GM12878 (cell line): Measurements from ENCODE around the gene TAPT1. TPM values are rescaled to one million over a fixed set of nuclear protein-coding genes. Genes with fewer than 3 reads are reported as not detected.

ENCODE experiments used
- ATAC-seq: fragments of 200-7000 bp; cut with Tn5 transposase; 3 replicates; pipeline ENCODE4 v1.9.1; 2020; ENCODE audit warnings: mild to moderate bottlenecking, moderate library complexity
- Bru-seq: library from RNA; stranded (reverse); fragments of 400-500 nt; gene quantifications from one replicate; lab custom pipeline; 2021; lab: Mats Ljungman, UMichigan
- BruChase-seq, 2 experiments: library from RNA; stranded (reverse); fragments of 400-500 nt; gene quantifications; one replicate each; lab custom pipeline; 2021; lab: Mats Ljungman, UMichigan
- BruUV-seq: library from RNA; stranded (reverse); fragments of 400-500 nt; replicated peaks from 2 replicates; lab custom pipeline; 2021; lab: Mats Ljungman, UMichigan
- CTCF ChIA-PET: fragments of 300-600 bp; sonication (Branson Sonifier 250); formaldehyde crosslinking; extraction: SDS; loops from one replicate; lab custom pipeline; 2021; ENCODE audit warnings: inconsistent platforms; lab: Yijun Ruan, JAX
- POLR2A ChIA-PET: fragments of 350-600 bp; formaldehyde crosslinking; extraction: SDS; loops from one replicate; lab custom pipeline; 2021; ENCODE audit warnings: inconsistent platforms; lab: Charles Lee
- RAD21 ChIA-PET: fragments of 300-600 bp; sonication (Branson Sonifier 250); formaldehyde crosslinking; loops from one replicate; lab custom pipeline; 2023; ENCODE audit warnings: antibody characterized with exemption; ENCODE audit not compliant: unreplicated experiment; lab: Charles Lee
- SMC1A ChIA-PET: fragments of 300-600 bp; sonication (Branson Sonifier 250); formaldehyde crosslinking; loops from one replicate; lab custom pipeline; 2023; ENCODE audit not compliant: unreplicated experiment, uncharacterized antibody; lab: Charles Lee
- DNase-seq: peaks from one replicate; pipeline ENCODE4 v3.0.0-alpha.2; 2011; ENCODE audit warnings: low read depth, low spot score
- FAIRE-seq: peaks from 3 replicates; lab custom pipeline; 2011; peaks lifted over from hg19 to GRCh38; lab: Jason Lieb, UNC
- H2AFZ ChIP-seq: 2 replicates; pipeline ENCODE4 v1.6.0; 2011; ENCODE audit warnings: low read depth, low read length, control low read depth; ENCODE audit not compliant: control insufficient read depth
- H3K27ac ChIP-seq: 2 replicates; pipeline ENCODE4 v1.5.1; 2011; ENCODE audit warnings: control low read depth; ENCODE audit not compliant: control insufficient read depth, insufficient read depth
- H3K27me3 ChIP-seq, 2 experiments: replicated peaks in 1 of 2; 2 replicates each; pipeline versions ENCODE4 v1.6.0 to v1.6.1; 2011; ENCODE audit warnings: low read length in 1 of 2; ENCODE audit not compliant: control insufficient read depth in 2 of 2, insufficient read depth in 2 of 2
- H3K36me3 ChIP-seq, 2 experiments: 2 replicates each; pipeline ENCODE4 v1.5.1; 2011; ENCODE audit warnings: low read length in 1 of 2; ENCODE audit not compliant: control insufficient read depth in 2 of 2, insufficient read depth in 2 of 2
- H3K4me1 ChIP-seq: 2 replicates; pipeline ENCODE4 v1.6.1; 2011; ENCODE audit warnings: mild to moderate bottlenecking, low read length, moderate library complexity, mixed read lengths; ENCODE audit not compliant: control insufficient read depth, insufficient read depth
- H3K4me2 ChIP-seq: 2 replicates; pipeline ENCODE4 v1.6.0; 2011; ENCODE audit warnings: control low read depth; ENCODE audit not compliant: control insufficient read depth, insufficient read depth
- H3K4me3 ChIP-seq: fragments of 200-600 bp; sonication (generic); 2 replicates; pipeline ENCODE4 v1.5.1; 2016
- H3K79me2 ChIP-seq: 2 replicates; pipeline ENCODE4 v1.6.0; 2011; ENCODE audit warnings: low read length; ENCODE audit not compliant: control insufficient read depth, insufficient read depth
- H3K9ac ChIP-seq: 2 replicates; pipeline ENCODE4 v1.8.0; 2011; ENCODE audit warnings: low read length, control low read depth, mixed read lengths; ENCODE audit not compliant: control insufficient read depth, insufficient read depth
- H3K9me3 ChIP-seq: replicated peaks from 3 replicates; pipeline ENCODE4 v1.5.1; 2011; ENCODE audit warnings: mild to moderate bottlenecking, low read length; ENCODE audit not compliant: control insufficient read depth, insufficient read depth
- H4K20me1 ChIP-seq: 2 replicates; pipeline ENCODE4 v1.6.0; 2011; ENCODE audit not compliant: control insufficient read depth, insufficient read depth
- BACH1 ChIP-seq: fragments of 450-650 bp; IDR thresholded peaks from 2 replicates; pipeline ENCODE4 v1.6.1; 2017; ENCODE audit warnings: mild to moderate bottlenecking, borderline replicate concordance
- DPF2 ChIP-seq: fragments of 450-650 bp; IDR thresholded peaks from 2 replicates; pipeline ENCODE4 v1.6.1; 2017; ENCODE audit warnings: mild to moderate bottlenecking
- GATAD2B ChIP-seq: fragments of 450-650 bp; conservative IDR thresholded peaks from 2 replicates; pipeline ENCODE4 v1.6.1; 2017; ENCODE audit warnings: low read depth, mild to moderate bottlenecking, moderate library complexity
- HCFC1 ChIP-seq: fragments of 150-350 bp; IDR thresholded peaks from 2 replicates; pipeline ENCODE4 v1.6.1; 2014; ENCODE audit warnings: low read length
- IKZF1 ChIP-seq: fragments of 450-650 bp; conservative IDR thresholded peaks from 2 replicates; pipeline ENCODE4 v1.6.1; 2017; ENCODE audit warnings: antibody characterized with exemption, mild to moderate bottlenecking
- IRF4 ChIP-seq: IDR thresholded peaks from 2 replicates; pipeline ENCODE4 v1.6.1; 2011; ENCODE audit warnings: low read depth, low read length
- LARP7 ChIP-seq: fragments of 450-650 bp; IDR thresholded peaks from 2 replicates; pipeline ENCODE4 v1.6.1; 2017; ENCODE audit warnings: mild to moderate bottlenecking
- NKRF ChIP-seq: fragments of 450-650 bp; conservative IDR thresholded peaks from 2 replicates; pipeline ENCODE4 v1.6.1; 2017; ENCODE audit warnings: mild to moderate bottlenecking, moderate library complexity
- NR2C1 ChIP-seq: fragments of 450-650 bp; IDR thresholded peaks from 2 replicates; pipeline ENCODE4 v1.6.1; 2017; ENCODE audit warnings: antibody characterized with exemption, mild to moderate bottlenecking, moderate library complexity
- RB1 ChIP-seq: fragments of 450-650 bp; formaldehyde crosslinking; IDR thresholded peaks from 2 replicates; pipeline ENCODE4 v1.6.1; 2017; ENCODE audit warnings: mild to moderate bottlenecking, borderline replicate concordance
- SIN3A ChIP-seq: IDR thresholded peaks from 2 replicates; pipeline ENCODE4 v1.6.1; 2012; ENCODE audit warnings: low read depth, low read length, improper control_type of control experiment
- TCF7 ChIP-seq: IDR thresholded peaks from 2 replicates; pipeline ENCODE4 v1.6.1; 2014; ENCODE audit warnings: antibody characterized with exemption, borderline replicate concordance
- WGBS: methylation state at CpG from one replicate; pipeline ENCODE4 v1.1.6; 2016; ENCODE audit warnings: low lambda C conversion rate; ENCODE audit not compliant: insufficient replicate concordance, insufficient coverage; ENCODE audit errors: missing lambda C conversion rate; 5-methylcytosine and 5-hydroxymethylcytosine counted together
- in situ Hi-C: fragments of 300-500 bp; cut with MboI; formaldehyde crosslinking; loops from 9 replicates; pipeline ENCODE4 v1.14.3; 2018; ENCODE audit warnings: mixed read lengths
- intact Hi-C: fragments of 100-400 bp; cut with micrococcal nuclease; formaldehyde crosslinking; loops from one replicate; pipeline ENCODE4 v1.14.2; 2022; ENCODE audit not compliant: unreplicated experiment
- long read RNA-seq, 2 experiments: library from polyadenylated mRNA; unstranded; transcript quantifications; one replicate each; pipeline ENCODE4 v2.0.0, GENCODE V29; 2019 to 2020
- polyA minus RNA-seq, 3 experiments: library from RNA; depleted of rRNA, polyadenylated mRNA; stranded (reverse); fragments of >200 nt; gene quantifications; 2 replicates each; pipeline ENCODE4 v1.2.3, GENCODE V29; 2011
- polyA plus RNA-seq, 11 experiments: library from polyadenylated mRNA; depleted of rRNA in 4 of 11; unstranded in 6 of 11; stranded (reverse) in 5 of 11; fragments of >200 nt; fragmentation: Nextera tagmentation in 4 of 11; fragmentation: Illumina TruSeq in 1 of 11; extraction: Ambion mirVana in 4 of 11; extraction: Trizol in 1 of 11; gene quantifications; 1 replicate in 1 of 11; 2 replicates in 10 of 11; pipeline versions ENCODE4 v1.2.1 to v1.2.3, GENCODE V29; 2011 to 2016; ENCODE audit warnings: inconsistent platforms in 2 of 11, missing spikeins in 2 of 11, low read depth in 1 of 11
- total RNA-seq, 4 experiments: library from RNA; depleted of rRNA in 3 of 4; stranded (reverse); fragments of >200 nt in 3 of 4; fragmentation: Illumina TruSeq in 1 of 4; extraction: Trizol in 1 of 4; gene quantifications; 2 replicates each; pipeline versions ENCODE4 v1.2.1 to v1.2.3, GENCODE V29; 2013 to 2021
- TF ChIP-seq, protein P1 (sequence below): IDR thresholded peaks from 2 replicates; pipeline ENCODE4 v1.6.1; 2011; ENCODE audit warnings: low read depth, mild to moderate bottlenecking, low read length, moderate library complexity, borderline replicate concordance; ENCODE audit errors: extremely low read depth

TAPT1 gene, protein sequence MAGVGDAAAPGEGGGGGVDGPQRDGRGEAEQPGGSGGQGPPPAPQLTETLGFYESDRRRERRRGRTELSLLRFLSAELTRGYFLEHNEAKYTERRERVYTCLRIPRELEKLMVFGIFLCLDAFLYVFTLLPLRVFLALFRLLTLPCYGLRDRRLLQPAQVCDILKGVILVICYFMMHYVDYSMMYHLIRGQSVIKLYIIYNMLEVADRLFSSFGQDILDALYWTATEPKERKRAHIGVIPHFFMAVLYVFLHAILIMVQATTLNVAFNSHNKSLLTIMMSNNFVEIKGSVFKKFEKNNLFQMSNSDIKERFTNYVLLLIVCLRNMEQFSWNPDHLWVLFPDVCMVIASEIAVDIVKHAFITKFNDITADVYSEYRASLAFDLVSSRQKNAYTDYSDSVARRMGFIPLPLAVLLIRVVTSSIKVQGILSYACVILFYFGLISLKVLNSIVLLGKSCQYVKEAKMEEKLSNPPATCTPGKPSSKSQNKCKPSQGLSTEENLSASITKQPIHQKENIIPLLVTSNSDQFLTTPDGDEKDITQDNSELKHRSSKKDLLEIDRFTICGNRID
- total RNA-seq (2013; cell fraction: nucleolus; rRNA removed), result 77.1 and 97.6 TPM in 2 replicates
- total RNA-seq (2014; rRNA removed) (11.7 and 14.8 TPM in 2 replicates), total RNA-seq (2014; rRNA removed; fragmentation: Illumina TruSeq; extraction: Trizol) (13.8 and 16.0 TPM in 2 replicates), total RNA-seq (2021) (15.7 and 16.0 TPM in 2 replicates), polyA plus RNA-seq (2011; rRNA removed) (23.3 and 32.6 TPM in 2 replicates), polyA plus RNA-seq (2014; fragmentation: Illumina TruSeq; extraction: Trizol) (12.8 and 13.2 TPM in 2 replicates), polyA plus RNA-seq (2014; fragmentation: Nextera tagmentation; extraction: Ambion mirVana) (1 to 10 TPM; 1.2 to 2.3 TPM), polyA plus RNA-seq (2014; rRNA removed) (7.0 and 9.1 TPM in 2 replicates), polyA plus RNA-seq (2016; fragmentation: Nextera tagmentation; extraction: Ambion mirVana) (1 to 10 TPM in 1 of 2 experiments, under 1 TPM in 1; 0.91 to 7.4 TPM), polyA minus RNA-seq (2011; rRNA and poly(A)+ RNA removed) (26.3 and 40.0 TPM in 2 replicates), Bru-seq, nascent RNA (percentile 87 among the genes with signal in this experiment), BruChase-seq, experiment 1, labeled RNA remaining after a 6-hour chase (percentile 68 among the genes with signal in this experiment), BruChase-seq, experiment 2, labeled RNA remaining after a 2-hour chase (percentile 77 among the genes with signal in this experiment)
- polyA plus RNA-seq (2011; ENCODE audit: low read depth), result 4.3 TPM
- polyA plus RNA-seq (2011; cell fraction: cytosol; rRNA removed), result 8.9 and 12.3 TPM in 2 replicates
- polyA plus RNA-seq (2011; cell fraction: nucleus; rRNA removed), result 21.9 and 27.9 TPM in 2 replicates
- 8.6 and 9.0 TPM in 2 replicates for polyA plus RNA-seq (2012)
- polyA minus RNA-seq (2011; cell fraction: cytosol; rRNA and poly(A)+ RNA removed), result 4.2 and 6.3 TPM in 2 replicates
- polyA minus RNA-seq (2011; cell fraction: nucleus; rRNA and poly(A)+ RNA removed), result 28.5 and 41.0 TPM in 2 replicates
- long read RNA-seq, experiment 1, partial matches to known transcripts, result 0 of 1 reads
- long read RNA-seq, experiment 1, other reads (novel, unspliced or antisense), result 1 of 1 reads
- long read RNA-seq, experiment 2, partial matches to known transcripts, result 3 of 5 reads
- long read RNA-seq, experiment 2, other reads (novel, unspliced or antisense), result 2 of 5 reads

- H3K4me1 ChIP-seq, result peaks cover 4% of the 10 kb centered on the region
- under 1% methylated on average over 68 of the region's 143 CpGs for WGBS
- no peaks in the 10 kb centered on the region for H4K20me1 ChIP-seq
- H3K36me3 ChIP-seq, result no peaks in the 10 kb centered on the region
- H3K27me3 ChIP-seq, result no peaks in the 10 kb centered on the region
- no peak for FAIRE-seq
- H3K4me3 ChIP-seq, result peak within 1 kb of the TSS; percentile 85
- ChIA-PET CTCF (interaction anchor here (0.8 to 2.9 kb wide), 4 partner anchors 13 to 25 kb away, joined by 3 to 19 read pairs (median 10); no protein-coding TSS in a partner anchor), POLR2A (interaction anchor here (0.6 kb wide), 1 partner anchor 454 kb away, joined by 3 read pairs; no protein-coding TSS in a partner anchor), SMC1A (interaction anchor here (1.1 to 1.6 kb wide), 2 partner anchors 9 to 13 kb away, joined by 4 read pairs; no protein-coding TSS in a partner anchor), RAD21 (no interaction called here)
- intact Hi-C loops, result loop anchor here (10.0 kb wide), 1 partner anchor 1389 kb away; the partner anchor contains the start of gene MED28
- H2AFZ ChIP-seq, result peak within 1 kb of the TSS; percentile 66
- ATAC-seq, result peak; percentile 67
- no TSS peak for BruUV-seq
- peaks cover 34% of the 10 kb centered on the region for H3K79me2 ChIP-seq
- no peaks in the 10 kb centered on the region for H3K9me3 ChIP-seq
- peak within 1 kb of the TSS; percentile 76 for H3K27ac ChIP-seq
- DNase-seq, result no peak
- H3K4me2 ChIP-seq, result peak within 1 kb of the TSS; percentile 95
- in situ Hi-C loops, result no loop called here
- H3K9ac ChIP-seq, result peak within 1 kb of the TSS; percentile 79
- TF ChIP-seq SIN3A (peak; percentile 35), IKZF1 (peak; percentile 63), NR2C1 (0 out of 2 replicates have a peak, but pooled peaks have one; percentile 43), HCFC1 (0 out of 2 replicates have a peak, but pooled peaks have one; percentile 30), IRF4 (no peak), LARP7 (peak; percentile 91), BACH1 (peak; percentile 55), RB1 (peak; percentile 66; the same call in 1 of the 2 replicates), GATAD2B (peak; percentile 44), TCF7 (no peak), NKRF (peak; percentile 71), DPF2 (peak; percentile 72)
- TF ChIP-seq, protein P1, sequence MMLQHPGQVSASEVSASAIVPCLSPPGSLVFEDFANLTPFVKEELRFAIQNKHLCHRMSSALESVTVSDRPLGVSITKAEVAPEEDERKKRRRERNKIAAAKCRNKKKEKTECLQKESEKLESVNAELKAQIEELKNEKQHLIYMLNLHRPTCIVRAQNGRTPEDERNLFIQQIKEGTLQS, result 0 out of 2 replicates have a peak, but pooled peaks have one; percentile 15
These were observed at the start of gene TAPT1 for GRCh38 chr4:16225863-16226815. Gene TAPT1 (minus strand): TSS chr4:16226471. CDS start chr4:16226457, 14 bp downstream.
